Measurements from ENCODE around the gene GEMIN4.
"Not testable (repeated sequence)": the region's sequence is repeated elsewhere in the genome, so short reads cannot be mapped to it uniquely, and the experiment has no call there.

GEMIN4 gene

DNA sequence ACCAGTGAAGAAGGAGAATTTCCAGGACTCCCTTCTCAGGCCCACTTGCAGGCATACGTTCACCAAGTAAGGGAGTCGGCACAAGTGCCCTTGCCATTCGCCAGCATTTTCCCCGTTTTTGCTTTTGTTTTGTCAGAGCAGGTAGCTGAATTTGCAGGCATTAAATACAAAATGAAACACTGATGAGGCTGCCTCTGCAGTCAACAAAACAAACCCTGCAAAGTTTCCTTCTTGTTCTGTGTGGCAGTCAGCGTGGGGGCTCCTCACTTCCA lies 22.2 kb upstream of the GEMIN4 start:
- DNase-seq, result no peak

DNA sequence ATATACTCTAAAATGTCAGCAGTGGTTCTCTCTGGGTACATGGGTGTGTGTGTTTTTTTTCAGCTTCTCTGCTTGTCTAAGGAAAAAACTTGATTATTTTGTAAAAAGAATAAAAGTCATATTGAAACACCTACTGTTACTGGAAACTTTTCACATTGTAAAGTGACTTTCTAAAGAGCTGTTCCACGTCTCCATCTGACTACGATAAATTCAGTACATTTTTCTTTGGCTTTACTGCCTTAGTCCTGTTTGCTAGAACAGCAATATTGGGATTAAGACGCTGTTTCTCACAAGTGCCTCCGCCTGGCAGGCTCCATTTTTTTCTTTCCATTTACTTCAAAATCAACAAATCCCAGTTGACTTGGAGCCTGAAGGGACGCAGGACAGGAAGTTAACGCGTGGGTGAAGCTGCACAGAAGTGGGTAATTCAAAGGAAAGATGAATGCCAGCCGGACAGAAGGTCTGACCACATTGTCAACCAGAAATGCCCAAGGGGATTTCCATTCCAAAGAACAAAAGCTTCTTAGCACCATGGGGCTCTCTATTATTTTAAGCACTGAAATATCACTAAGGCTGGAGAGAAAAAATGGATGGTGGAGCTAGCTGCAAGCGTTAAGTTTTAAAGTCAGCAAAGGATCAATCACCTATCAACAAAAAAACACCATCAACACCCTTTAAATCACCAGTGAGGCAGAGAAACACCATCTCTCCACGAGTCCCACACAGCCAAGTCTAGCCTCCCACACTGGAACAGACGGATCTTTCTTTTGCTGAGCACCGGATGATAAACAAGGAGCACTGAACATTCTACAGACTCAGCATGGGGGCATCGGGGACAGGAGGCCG lies 21.6 kb upstream of the GEMIN4 start:
- DNase-seq, result no peak

DNA sequence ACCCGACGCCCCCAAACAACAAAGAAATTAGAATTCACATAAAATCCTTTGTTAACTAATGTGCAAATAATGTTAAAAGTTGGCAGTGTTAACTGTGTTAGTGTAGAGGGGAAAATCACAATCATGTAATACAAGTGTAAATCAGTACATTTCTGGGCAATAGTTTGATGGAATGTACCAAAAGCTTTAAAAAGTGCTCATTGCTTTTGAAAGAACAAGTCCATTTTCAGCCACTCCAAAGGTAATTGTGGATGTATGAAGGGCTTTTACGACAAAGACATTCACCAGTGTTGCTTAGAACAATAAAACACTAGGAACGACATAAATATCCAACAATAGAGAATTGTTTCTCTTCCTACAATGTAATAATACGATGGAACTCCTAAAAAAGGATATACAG lies 21.0 kb upstream of the GEMIN4 start:
- no peak for DNase-seq

DNA sequence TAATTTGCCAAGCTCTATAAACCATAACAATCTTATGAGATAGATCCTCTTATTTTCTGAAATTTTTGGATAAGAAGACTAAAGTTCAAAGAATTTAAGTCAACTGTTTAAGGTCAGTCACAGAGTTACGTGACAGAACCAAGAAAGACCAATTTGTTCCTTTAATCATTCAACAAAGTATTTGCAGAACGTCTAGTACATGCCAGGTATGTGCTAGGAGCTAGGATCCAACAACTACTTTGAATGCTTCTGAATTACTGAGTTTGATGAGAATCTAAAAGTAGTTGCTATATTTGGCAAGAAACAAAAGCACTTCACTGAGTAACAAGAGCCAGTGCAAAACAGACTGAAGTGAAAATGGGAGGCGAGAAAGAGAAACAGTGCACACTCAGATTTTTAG lies 15.0 kb upstream of the GEMIN4 start:
- no peak for DNase-seq

DNA sequence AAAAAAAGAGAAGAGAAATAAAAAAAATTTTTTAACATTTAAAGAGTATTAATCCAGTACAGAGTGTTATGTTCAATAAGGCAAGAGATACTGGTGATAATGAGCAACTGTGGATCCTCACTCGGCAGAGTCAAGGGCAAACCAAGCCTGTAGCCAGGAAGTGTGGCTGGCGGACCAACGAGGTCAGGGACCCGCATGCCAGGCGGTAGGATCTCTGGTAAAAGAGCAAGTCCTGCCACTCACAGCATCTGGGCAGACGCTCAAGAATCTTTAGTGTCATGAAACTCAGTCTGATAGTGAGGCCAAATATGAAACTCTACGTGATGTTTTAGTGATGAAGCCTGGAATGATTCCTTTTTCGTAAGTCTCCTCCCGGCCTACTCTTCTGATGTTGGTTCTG lies 8.3 kb upstream of the GEMIN4 start:
- DNase-seq, result no peak

DNA sequence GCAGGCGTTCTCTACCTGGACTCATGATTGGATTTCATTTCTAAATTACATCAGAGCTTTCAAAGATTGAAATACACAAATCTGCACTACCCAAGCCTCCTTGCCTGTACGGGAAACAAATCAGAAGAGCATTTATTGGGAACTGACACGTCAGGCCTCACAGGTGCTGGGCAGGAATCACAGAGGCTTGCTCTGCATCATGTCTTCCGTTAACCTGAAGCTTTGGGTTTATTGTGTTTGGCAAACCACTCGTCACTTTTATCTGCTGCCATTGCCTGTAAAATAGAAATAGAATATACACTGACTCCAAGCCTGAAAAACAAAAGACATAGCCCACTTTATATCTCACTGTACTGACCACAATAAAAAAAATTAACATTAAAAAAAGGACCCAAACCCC lies 7.9 kb upstream of the GEMIN4 start:
- no peak for DNase-seq

DNA sequence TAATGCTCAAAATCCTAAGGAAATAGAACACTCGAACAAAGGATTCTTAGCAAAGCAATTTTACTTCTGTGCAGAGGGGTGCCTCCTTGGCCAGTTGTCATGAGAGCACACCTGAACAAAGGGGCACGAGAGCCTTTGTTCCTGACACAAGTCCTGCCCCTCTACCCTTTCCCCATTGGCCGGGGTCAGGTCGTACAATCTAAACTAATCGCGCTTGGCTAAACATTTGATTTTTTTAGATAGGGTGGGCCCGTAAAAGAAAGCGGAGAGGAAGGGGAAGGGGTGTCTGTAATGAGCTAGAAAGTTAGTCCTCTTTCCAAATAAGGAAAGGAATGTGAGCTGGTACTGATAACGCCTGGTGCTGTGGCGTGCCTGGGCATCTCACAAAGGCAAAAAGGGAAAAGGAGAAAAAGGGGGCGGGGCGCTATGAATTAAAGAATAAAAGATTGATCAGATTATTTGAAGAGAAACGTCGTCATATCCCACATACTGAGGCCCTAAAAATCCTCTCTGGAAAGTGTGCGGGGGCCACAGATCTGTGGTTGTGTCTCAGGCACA lies 4.0 kb upstream of the GEMIN4 start:
- DNase-seq, result not testable (repeated sequence)

DNA sequence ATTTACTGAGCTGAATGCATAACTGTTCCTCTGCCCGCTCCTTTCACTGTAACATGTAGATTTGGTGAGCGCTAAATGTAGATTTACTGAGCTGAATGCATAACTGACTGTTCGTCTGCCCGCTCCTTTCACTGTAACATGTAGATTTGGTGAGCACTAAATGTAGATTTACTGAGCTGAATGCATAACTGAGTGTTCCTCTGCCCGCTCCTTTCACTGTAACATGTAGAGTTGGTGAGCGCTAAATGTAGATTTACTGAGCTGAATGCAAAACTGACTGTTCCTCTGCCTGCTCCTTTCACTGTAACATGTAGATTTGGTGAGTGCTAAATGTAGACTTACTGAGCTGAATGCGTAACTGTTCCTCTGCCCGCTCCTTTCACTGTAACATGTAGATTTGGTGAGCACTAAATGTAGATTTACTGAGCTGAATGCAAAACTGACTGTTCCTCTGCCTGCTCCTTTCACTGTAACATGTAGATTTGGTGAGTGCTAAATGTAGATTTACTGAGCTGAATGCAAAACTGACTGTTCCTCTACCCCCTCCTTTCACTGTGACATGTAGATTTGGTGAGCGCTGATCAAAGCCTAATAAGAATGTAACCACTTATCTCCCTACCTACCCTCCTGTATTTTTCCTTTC lies 3.4 kb upstream of the GEMIN4 start:
- DNase-seq, result not testable (repeated sequence)

DNA sequence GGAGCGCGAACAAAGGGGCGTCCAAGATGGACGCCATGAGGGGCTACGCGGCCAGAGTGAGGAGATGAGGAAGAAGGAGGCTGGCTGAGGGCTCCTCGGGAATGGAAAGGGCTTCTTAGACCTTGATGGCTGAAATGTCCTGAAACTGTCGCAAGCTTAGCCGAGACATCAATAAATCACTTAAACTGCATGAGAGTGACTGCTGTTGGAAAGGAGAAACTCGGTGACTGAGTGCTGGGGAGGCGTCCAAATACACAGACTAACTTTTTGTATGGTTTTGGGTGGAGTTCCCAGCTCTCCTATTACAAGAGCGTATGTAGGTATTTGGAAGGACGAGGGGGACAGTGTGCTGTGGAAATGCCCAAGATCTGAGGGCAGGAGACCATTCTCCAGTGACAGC lies 1.4 kb upstream of the GEMIN4 start:
- DNase-seq, result no peak

DNA sequence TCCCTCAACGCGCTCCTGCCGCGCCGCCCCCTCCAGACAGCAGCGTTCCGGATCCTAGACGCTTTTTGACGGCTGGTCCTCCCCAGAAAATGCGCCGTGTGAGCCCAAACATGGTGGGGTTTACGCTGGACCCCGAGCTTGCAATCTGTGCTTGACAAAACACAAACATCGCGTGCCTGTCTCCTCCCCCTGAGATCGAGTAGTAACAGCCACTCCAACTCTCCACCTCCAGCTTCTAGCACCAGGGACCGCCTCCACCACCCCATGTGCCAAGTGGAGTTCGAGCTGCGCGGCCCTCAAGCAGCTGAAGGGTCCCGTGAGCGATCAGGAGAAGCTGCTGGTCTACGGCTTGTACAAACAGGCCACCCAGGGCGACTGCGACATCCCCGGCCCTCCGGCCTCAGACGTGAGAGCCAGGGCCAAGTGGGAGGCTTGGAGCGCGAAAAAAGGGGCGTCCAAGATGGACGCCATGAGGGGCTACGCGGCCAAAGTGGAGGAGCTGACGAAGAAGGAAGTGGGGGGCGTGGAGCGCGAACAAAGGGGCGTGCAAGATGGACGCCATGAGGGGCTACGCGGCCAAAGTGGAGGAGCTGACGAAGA lies 656 bp upstream of the GEMIN4 start:
- peak; percentile 57 for DNase-seq

DNA sequence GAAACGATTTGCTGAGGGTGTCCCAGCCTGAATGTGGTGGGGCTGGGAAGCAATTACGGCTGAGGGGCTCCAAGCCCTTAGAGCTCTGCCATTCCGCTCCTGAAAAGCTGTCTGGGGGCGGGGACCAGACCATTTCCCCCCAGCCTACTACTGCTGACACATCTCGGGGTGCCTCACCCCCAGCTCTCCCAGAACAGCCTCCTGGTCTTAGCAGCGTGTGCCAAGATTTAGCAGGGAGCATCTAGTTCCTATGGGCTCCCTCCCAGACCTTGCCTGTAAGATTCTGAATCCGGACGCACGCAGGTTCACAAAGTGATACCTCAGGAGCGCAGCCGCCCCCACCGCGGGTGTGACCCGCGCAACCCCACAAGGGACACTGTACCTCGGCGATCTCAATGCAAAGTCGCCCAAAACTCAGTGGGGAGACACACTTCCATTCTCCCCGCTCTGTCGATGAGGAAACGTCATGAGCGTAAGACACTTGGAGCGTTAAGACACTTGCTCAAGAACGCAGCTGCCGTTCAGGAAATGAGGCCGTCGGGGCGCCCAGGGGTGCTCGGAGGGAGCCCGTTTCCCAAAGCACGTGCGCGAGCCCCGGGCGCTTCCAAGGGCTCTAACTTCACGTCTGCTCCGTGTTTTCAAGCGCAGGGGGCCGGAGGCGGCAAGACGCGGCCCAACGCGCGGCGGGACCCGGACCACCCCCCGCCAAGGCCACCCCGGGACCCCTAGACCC lies 629 bp downstream of the GEMIN4 start:
- DNase-seq, result no peak

DNA sequence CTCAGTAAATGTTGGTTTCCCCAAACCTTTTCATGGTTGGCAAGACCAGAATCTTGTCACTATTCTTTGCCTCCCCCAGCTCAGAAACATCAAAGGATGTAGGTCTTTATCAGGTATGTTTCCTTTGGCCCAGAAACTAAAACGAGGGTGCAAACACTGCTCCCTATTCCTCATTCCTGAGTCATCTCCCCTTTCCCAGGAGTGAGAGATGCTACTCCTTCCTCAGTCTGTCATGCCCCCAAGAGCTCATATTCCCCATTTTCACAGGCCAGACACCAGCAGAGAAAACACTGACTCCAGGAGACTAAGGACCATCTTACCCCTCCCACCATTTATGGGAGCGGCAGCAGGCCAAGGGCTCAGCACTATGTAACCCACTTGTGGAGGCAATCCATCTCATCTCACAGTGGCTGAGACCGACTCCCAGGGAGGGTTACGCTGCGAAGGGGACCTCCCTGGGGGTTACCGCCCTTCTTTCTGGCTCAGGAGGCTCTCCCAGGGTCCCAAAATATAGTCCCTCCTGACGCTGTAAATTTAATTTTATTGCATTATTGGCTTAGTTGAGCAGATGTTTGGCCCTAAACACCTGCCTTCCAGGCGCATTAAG lies 1.5 kb downstream of the GEMIN4 start:
- no peak for DNase-seq

DNA sequence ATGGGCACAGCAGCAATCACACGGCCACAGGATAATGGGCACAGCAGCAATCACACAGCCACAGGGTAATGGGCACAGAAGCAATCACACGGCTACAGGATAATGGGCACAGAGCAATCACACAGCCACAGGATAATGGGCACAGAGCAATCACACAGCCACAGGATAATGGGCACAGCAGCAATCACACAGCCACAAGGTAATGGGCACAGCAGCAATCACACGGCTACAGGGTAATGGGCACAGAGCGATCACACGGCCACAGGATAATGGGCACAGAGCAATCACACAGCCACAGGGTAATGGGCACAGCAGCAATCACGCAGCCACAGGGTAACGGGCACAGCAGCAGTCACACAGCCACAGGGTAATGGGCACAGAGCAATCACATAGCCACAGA lies 2.7 kb downstream of the GEMIN4 start:
- not testable (repeated sequence) for DNase-seq

DNA sequence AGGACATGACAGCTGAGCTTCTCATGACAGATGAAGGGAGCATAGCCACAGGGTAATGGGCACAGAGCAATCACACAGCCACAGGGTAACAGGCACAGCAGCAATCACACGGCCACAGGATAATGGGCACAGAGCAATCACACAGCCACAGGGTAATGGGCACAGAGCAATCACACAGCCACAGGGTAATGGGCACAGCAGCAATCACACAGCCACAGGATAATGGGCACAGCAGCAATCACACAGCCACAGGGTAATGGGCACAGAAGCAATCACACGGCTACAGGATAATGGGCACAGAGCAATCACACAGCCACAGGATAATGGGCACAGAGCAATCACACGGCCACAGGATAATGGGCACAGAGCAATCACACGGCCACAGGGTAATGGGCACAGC lies 3.5 kb downstream of the GEMIN4 start:
- DNase-seq, result not testable (repeated sequence)

DNA sequence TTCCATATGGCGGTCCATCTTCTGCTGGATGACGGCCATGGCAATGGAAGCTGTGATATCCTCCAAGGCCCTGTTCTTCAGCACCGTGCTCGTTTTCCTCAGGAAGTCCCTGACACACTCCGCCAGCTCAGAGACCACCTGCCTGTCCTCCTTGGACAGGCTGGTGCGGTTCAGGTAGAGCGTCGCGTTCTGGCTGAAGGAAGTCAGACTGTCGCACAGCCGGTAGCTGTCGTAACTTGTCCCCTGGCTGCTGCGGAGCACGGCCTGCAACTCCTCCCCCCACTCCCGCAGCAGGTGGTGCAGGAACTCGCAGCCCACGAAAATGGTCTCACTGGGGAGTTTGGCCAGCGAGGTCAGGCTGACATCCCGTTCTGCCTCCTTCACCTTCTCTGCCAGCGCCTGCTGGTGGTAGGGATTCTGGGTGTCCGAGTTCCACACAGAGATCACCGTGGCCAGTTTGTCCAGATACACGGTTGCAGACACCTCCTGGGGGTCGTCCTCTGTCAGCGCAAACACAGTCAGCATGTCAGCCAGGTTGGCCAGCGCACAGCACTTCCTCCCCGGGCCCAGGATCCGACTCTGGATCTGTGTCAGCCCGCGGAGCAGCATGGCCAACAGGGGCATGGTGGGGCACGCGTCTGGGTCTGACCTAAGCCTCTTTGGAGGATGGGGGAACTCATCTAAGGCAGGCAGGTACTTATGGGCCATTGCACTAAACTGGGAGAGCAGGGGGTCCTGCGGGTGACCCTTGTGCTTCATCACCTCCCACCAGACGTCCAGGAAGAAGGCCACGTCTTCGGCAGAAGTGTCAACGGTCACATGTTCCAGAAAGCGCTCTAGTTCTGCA lies 5.1 kb downstream of the GEMIN4 start:
- no peak for DNase-seq

DNA sequence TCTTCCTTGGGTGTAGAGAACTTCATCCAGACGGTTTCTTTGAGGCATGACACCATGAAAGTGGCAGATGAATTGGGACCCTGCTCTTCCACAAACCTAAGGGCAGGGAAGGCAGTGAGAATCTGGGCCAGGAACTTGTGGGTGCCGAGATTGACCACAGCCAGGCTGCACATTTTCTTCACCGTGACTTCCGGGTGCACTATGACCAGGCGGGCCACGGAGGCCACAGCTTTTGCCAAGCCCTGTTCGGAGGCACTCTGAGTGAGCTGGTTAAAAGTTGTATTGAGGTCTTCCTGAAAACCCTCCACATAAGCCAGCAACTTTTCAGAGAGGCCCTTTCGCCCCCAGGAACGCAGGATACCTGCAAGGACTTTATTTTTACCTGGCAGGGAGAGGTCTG lies 5.9 kb downstream of the GEMIN4 start:
- no peak for DNase-seq

DNA sequence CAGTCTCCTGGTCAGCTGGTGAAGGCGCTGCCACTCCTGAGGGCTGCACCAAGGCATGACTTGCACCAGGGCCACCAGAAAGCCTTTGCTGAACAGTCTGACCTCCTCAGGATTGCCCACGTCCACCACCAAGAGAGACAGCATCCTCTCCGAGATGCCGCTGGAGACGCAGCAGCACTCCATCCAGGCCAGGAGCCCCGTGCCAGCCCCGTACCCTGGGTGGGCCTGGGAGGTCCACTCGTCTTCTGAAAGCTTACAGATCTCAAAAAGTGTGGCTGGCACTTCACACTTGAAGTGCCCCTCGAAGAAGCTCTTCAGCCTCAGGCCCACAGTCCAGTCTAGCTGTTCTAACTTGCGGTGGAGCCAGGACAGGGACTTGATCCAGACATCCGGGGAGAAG lies 6.7 kb downstream of the GEMIN4 start:
- DNase-seq, result no peak

DNA sequence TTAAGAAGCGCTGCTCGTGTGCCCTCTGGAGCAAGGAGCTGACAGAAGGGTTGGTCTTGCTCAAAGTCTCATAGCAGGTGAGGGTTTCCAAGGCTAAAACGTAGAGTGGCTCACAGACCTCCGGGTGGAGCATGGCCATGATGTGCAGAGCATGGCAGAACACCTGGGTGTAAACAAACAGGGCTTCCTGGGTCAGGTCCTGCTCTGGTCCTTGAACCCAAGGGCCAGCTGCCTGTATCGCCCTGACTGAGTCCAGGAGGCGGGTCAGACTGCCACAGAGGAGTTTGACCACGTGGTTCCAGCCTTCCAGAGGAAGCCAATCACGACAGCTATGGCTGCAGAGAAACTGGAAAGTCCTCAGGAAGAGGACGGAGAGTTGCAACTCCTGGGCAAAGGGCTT lies 7.1 kb downstream of the GEMIN4 start:
- DNase-seq, result no peak

DNA sequence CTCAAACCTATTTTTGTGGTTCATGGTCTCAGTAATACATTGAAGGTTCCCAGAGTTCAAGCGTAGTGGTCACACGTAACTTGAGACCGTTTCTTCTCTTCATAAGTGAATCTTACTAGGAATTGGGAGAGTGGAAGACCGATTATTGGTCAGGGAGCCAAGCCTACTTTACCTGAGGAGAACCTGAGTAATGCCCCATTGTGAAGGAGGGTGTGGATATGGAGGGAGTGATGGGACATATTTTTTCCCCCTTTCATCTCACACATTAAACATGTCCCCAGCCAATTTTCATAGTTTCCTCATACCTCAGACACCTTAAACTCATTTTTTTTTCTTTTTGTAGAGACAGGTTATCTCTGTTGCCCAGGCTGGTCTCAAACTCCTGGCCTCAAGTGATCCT lies 8.9 kb downstream of the GEMIN4 start:
- DNase-seq, result no peak

DNA sequence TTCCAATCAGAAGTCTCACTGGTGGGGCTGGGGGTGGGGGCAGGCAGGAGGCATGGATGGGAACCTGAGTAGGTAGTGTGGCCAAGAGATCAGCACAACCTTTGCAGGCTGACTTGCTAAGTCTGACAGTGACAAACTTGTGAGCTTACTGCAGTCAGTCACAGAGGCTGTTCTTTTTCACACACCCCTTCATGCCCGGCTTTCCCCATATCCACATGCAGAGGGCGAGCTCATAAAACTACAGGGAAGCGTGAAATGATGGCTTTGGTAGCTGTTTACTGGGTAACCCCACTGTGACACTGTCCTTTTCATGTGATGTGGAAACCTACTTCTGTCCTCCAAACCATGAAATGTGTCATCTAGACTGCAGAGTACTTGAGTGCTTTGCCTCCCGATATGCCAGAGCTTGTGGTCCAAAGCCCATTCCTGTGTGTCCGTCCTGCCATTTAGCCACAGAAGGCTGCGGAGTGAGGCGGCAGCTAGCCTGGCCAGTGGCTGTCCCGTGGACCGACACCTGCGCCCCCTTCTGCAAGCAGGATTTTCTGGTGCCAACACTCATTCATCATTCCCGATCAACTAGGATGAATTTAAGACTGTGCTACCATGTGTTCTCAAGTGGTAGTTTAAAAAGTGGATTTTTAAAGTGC lies 9.8 kb downstream of the GEMIN4 start:
- no peak for DNase-seq

DNA sequence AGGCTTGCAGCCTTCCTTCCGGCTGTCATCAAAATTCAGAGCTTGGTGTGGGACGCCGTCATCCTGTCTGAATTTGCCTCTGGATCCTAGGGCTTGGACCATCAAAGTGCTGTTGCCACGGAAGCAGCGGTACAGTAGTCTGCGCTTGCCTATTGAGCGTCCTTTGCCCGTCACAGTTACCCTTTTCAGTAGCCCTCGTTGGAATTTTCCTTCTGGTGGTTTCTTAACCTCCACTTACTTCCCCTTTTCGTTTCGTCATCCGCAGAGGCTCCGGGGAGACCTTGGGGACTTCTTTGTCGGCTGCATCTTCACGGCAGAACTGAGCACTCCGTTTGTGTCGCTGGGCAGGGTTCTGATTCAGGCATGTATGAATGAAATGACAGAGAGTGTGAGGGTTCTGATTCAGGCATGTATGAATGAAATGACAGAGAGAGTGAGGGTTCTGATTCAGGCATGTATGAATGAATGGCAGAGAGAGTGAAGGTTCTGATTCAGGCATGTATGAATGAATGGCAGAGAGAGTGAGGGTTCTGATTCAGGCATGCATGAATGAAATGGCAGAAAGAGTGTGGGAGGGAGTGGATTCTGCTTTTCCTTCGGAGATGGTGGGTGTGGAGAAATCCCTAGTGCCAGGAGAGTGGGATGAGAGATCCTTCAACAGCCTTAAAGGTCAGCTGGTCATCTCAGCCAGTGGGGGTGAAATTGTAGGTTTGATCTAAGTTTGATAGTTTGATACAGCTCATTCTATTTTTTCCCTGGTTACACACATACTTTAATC lies 11.6 kb downstream of the GEMIN4 start:
- DNase-seq, result no peak
